GM19468 (cell line): ENCODE measurements around the gene FCRL3.
"Not testable (repeated sequence)": the region's sequence is repeated elsewhere in the genome, so short reads cannot be mapped to it uniquely, and the experiment has no call there.

ENCODE experiments used
- ATAC-seq: cut with Tn5 transposase; IDR thresholded peaks from one replicate; pipeline ENCODE4 v1.9.1; 2021; ENCODE audit warnings: mild to moderate bottlenecking, moderate library complexity, moderate number of reproducible peaks; ENCODE audit not compliant: unreplicated experiment; ENCODE audit errors: extremely low read depth

The FCRL3 gene

GRCh38 chr1:157700732-157701131 lies at the start of gene FCRL3:
FCRL3 (minus strand) TSS chr1:157700769; CDS start chr1:157700489, 280 bp downstream.
- no peak for ATAC-seq

- no peak for ATAC-seq
Observed at GRCh38 chr1:157748262-157748817, 47.8 kb upstream of the FCRL3 start.

- ATAC-seq, result no peak
Observed at GRCh38 chr1:157739229-157739901, 38.8 kb upstream of the FCRL3 start.

- not testable (repeated sequence) for ATAC-seq
Observed at GRCh38 chr1:157735991-157736390, 35.4 kb upstream of the FCRL3 start.

- ATAC-seq, result no peak
Observed at GRCh38 chr1:157734321-157734720, 33.8 kb upstream of the FCRL3 start.

GRCh38 chr1:157732755-157733154 lies 32.2 kb upstream of the FCRL3 start:
- no peak for ATAC-seq

- ATAC-seq, result no peak
Observed at GRCh38 chr1:157725221-157725577, 24.6 kb upstream of the FCRL3 start.

- ATAC-seq, result no peak
Observed at GRCh38 chr1:157724537-157725220, 24.1 kb upstream of the FCRL3 start.

GRCh38 chr1:157723157-157723556 lies 22.6 kb upstream of the FCRL3 start:
- ATAC-seq, result no peak

- ATAC-seq, result no peak
Observed at GRCh38 chr1:157721985-157722384, 21.4 kb upstream of the FCRL3 start.

GRCh38 chr1:157715736-157716135 lies 15.2 kb upstream of the FCRL3 start:
- ATAC-seq, result no peak

- no peak for ATAC-seq
Observed at GRCh38 chr1:157711802-157712201, 11.2 kb upstream of the FCRL3 start.

GRCh38 chr1:157704878-157705277 lies 4.3 kb upstream of the FCRL3 start:
- ATAC-seq, result no peak

GRCh38 chr1:157703981-157704380 lies 3.4 kb upstream of the FCRL3 start:
- ATAC-seq, result no peak

GRCh38 chr1:157702308-157702825 lies 1.8 kb upstream of the FCRL3 start:
- no peak for ATAC-seq

- no peak for ATAC-seq
Observed at GRCh38 chr1:157700305-157700704, 264 bp downstream of the FCRL3 start.

GRCh38 chr1:157697781-157698569 lies 2.6 kb downstream of the FCRL3 start:
- no peak for ATAC-seq

- no peak for ATAC-seq
Observed at GRCh38 chr1:157696966-157697628, 3.5 kb downstream of the FCRL3 start.

- ATAC-seq, result no peak
Observed at GRCh38 chr1:157695417-157695816, 5.2 kb downstream of the FCRL3 start.

GRCh38 chr1:157691285-157691920 lies 9.2 kb downstream of the FCRL3 start:
- ATAC-seq, result no peak
